ENCODE results near the gene MOGAT2. TPM values are rescaled to one million over a fixed set of nuclear protein-coding genes. Genes with fewer than 3 reads are reported as not detected.

Gene MOGAT2
- total and polyA plus RNA-seq, 2 donors, result 0.14 to 0.27 TPM

- no peaks in the 10 kb centered on the region for H3K9me3 ChIP-seq (ENCODE audit: control insufficient read depth in 2 of 2, insufficient read depth in 1 of 2, low read length in 1 of 2)
- 94% methylated on average over 2 of the region's 2 CpGs for WGBS
- H3K27ac ChIP-seq (ENCODE audit: low read depth in 1 of 2, low read length in 1 of 2), result no peak overlapping the region
- H3K36me3 ChIP-seq (ENCODE audit: control insufficient read depth in 2 of 2, insufficient read depth in 2 of 2, low read length in 1 of 2), result no peaks in the 10 kb centered on the region
- H3K27me3 ChIP-seq (ENCODE audit: control insufficient read depth in 2 of 2, insufficient read depth in 1 of 2, low read length in 1 of 2), result peaks cover under 1 to 7% of the 10 kb centered on the region in 2 donors
- H3K4me1 ChIP-seq (ENCODE audit: control insufficient read depth in 2 of 2, insufficient read depth in 2 of 2, low read length in 2 of 2), result peaks cover 0 to 2% of the 10 kb centered on the region in 2 donors
- H3K4me3 ChIP-seq (ENCODE audit: low read length in 2 of 2), result no peak overlapping the region
- no peak for DNase-seq (ENCODE audit: low read depth in 6 of 9, low spot score in 9 of 9)
Observed at GRCh38 chr11:75762885-75763284, 45.2 kb downstream of the MOGAT2 start.

- no peaks in the 10 kb centered on the region for H3K9me3 ChIP-seq (ENCODE audit: control insufficient read depth in 2 of 2, insufficient read depth in 1 of 2, low read length in 1 of 2)
- no peaks in the 10 kb centered on the region for H3K36me3 ChIP-seq (ENCODE audit: control insufficient read depth in 2 of 2, insufficient read depth in 2 of 2, low read length in 1 of 2)
- H3K27ac ChIP-seq (ENCODE audit: low read depth in 1 of 2, low read length in 1 of 2), result no peak overlapping the region
- WGBS, result 91% methylated on average over 3 of the region's 3 CpGs
- H3K4me3 ChIP-seq (ENCODE audit: low read length in 2 of 2), result no peak overlapping the region
- H3K27me3 ChIP-seq (ENCODE audit: control insufficient read depth in 2 of 2, insufficient read depth in 1 of 2, low read length in 1 of 2), result peaks cover 11 to 16% of the 10 kb centered on the region in 2 donors
- DNase-seq (ENCODE audit: low read depth in 6 of 9, low spot score in 9 of 9), result no peak
- H3K4me1 ChIP-seq (ENCODE audit: control insufficient read depth in 2 of 2, insufficient read depth in 2 of 2, low read length in 2 of 2), result peaks cover 6 to 11% of the 10 kb centered on the region in 2 donors
Observed at GRCh38 chr11:75763846-75764245, 46.2 kb downstream of the MOGAT2 start.

- H3K4me3 ChIP-seq (ENCODE audit: low read length in 2 of 2), result no peak overlapping the region
- over 99% methylated on average over 3 of the region's 3 CpGs for WGBS
- H3K27ac ChIP-seq (ENCODE audit: low read depth in 1 of 2, low read length in 1 of 2), result no peak overlapping the region
- peaks cover 8 to 17% of the 10 kb centered on the region in 2 donors for H3K4me1 ChIP-seq (ENCODE audit: control insufficient read depth in 2 of 2, insufficient read depth in 2 of 2, low read length in 2 of 2)
- H3K27me3 ChIP-seq (ENCODE audit: control insufficient read depth in 2 of 2, insufficient read depth in 1 of 2, low read length in 1 of 2), result peaks cover 20 to 29% of the 10 kb centered on the region in 2 donors
- H3K9me3 ChIP-seq (ENCODE audit: control insufficient read depth in 2 of 2, insufficient read depth in 1 of 2, low read length in 1 of 2), result no peaks in the 10 kb centered on the region
- DNase-seq (ENCODE audit: low read depth in 6 of 9, low spot score in 9 of 9), result no peak
- H3K36me3 ChIP-seq (ENCODE audit: control insufficient read depth in 2 of 2, insufficient read depth in 2 of 2, low read length in 1 of 2), result no peaks in the 10 kb centered on the region
Observed at GRCh38 chr11:75765116-75765515, 47.5 kb downstream of the MOGAT2 start.

GRCh38 chr11:75766443-75767227, 49.0 kb downstream of the MOGAT2 start:
- Histone ChIP-seq H3K9me3 (ENCODE audit: control insufficient read depth in 2 of 2, insufficient read depth in 1 of 2, low read length in 1 of 2) (no peaks in the 10 kb centered on the region), H3K27me3 (ENCODE audit: control insufficient read depth in 2 of 2, insufficient read depth in 1 of 2, low read length in 1 of 2) (peaks cover 31 to 41% of the 10 kb centered on the region in 2 donors), H3K36me3 (ENCODE audit: control insufficient read depth in 2 of 2, insufficient read depth in 2 of 2, low read length in 1 of 2) (no peaks in the 10 kb centered on the region), H3K27ac (ENCODE audit: low read depth in 1 of 2, low read length in 1 of 2) (no peak overlapping the region), H3K4me3 (ENCODE audit: low read length in 2 of 2) (no peak overlapping the region), H3K4me1 (ENCODE audit: control insufficient read depth in 2 of 2, insufficient read depth in 2 of 2, low read length in 2 of 2) (peaks cover 8 to 17% of the 10 kb centered on the region in 2 donors)
- no peak for DNase-seq (ENCODE audit: low read depth in 6 of 9, low spot score in 9 of 9)
- 91% methylated on average over 4 of the region's 4 CpGs for WGBS

- peaks cover 8 to 17% of the 10 kb centered on the region in 2 donors for H3K4me1 ChIP-seq (ENCODE audit: control insufficient read depth in 2 of 2, insufficient read depth in 2 of 2, low read length in 2 of 2)
- H3K27ac ChIP-seq (ENCODE audit: low read depth in 1 of 2, low read length in 1 of 2), result no peak overlapping the region
- DNase-seq (ENCODE audit: low read depth in 6 of 9, low spot score in 9 of 9), result no peak
- peaks cover 31 to 41% of the 10 kb centered on the region in 2 donors for H3K27me3 ChIP-seq (ENCODE audit: control insufficient read depth in 2 of 2, insufficient read depth in 1 of 2, low read length in 1 of 2)
- no peak overlapping the region for H3K4me3 ChIP-seq (ENCODE audit: low read length in 2 of 2)
- WGBS, result 98% methylated on average over 6 of the region's 6 CpGs
- no peaks in the 10 kb centered on the region for H3K9me3 ChIP-seq (ENCODE audit: control insufficient read depth in 2 of 2, insufficient read depth in 1 of 2, low read length in 1 of 2)
- H3K36me3 ChIP-seq (ENCODE audit: control insufficient read depth in 2 of 2, insufficient read depth in 2 of 2, low read length in 1 of 2), result no peaks in the 10 kb centered on the region
Observed at GRCh38 chr11:75767228-75767572, 49.6 kb downstream of the MOGAT2 start.

- Histone ChIP-seq H3K4me1 (ENCODE audit: control insufficient read depth in 2 of 2, insufficient read depth in 2 of 2, low read length in 2 of 2) (peaks cover 8 to 17% of the 10 kb centered on the region in 2 donors), H3K27ac (ENCODE audit: low read depth in 1 of 2, low read length in 1 of 2) (no peak overlapping the region), H3K9me3 (ENCODE audit: control insufficient read depth in 2 of 2, insufficient read depth in 1 of 2, low read length in 1 of 2) (no peaks in the 10 kb centered on the region), H3K27me3 (ENCODE audit: control insufficient read depth in 2 of 2, insufficient read depth in 1 of 2, low read length in 1 of 2) (peaks cover 31 to 41% of the 10 kb centered on the region in 2 donors), H3K4me3 (ENCODE audit: low read length in 2 of 2) (no peak overlapping the region), H3K36me3 (ENCODE audit: control insufficient read depth in 2 of 2, insufficient read depth in 2 of 2, low read length in 1 of 2) (no peaks in the 10 kb centered on the region)
- WGBS, result 37% methylated on average over 1 of the region's 1 CpG
- DNase-seq (ENCODE audit: low read depth in 6 of 9, low spot score in 9 of 9), result no peak
Observed at GRCh38 chr11:75767793-75768111, 50.1 kb downstream of the MOGAT2 start.

- H3K36me3 ChIP-seq (ENCODE audit: control insufficient read depth in 2 of 2, insufficient read depth in 2 of 2, low read length in 1 of 2), result no peaks in the 10 kb centered on the region
- peak; percentile 41 to 88 (median 68) for DNase-seq (ENCODE audit: low read depth in 6 of 9, low spot score in 9 of 9)
- peaks cover 8 to 17% of the 10 kb centered on the region in 2 donors for H3K4me1 ChIP-seq (ENCODE audit: control insufficient read depth in 2 of 2, insufficient read depth in 2 of 2, low read length in 2 of 2)
- peak within 1 kb of the TSS in 1 of 2 donors; percentile 3 for H3K27ac ChIP-seq (ENCODE audit: low read depth in 1 of 2, low read length in 1 of 2)
- no peaks in the 10 kb centered on the region for H3K9me3 ChIP-seq (ENCODE audit: control insufficient read depth in 2 of 2, insufficient read depth in 1 of 2, low read length in 1 of 2)
- WGBS, result 3% methylated on average over 66 of the region's 66 CpGs
- peak within 1 kb of the TSS; percentile 32 to 58 for H3K4me3 ChIP-seq (ENCODE audit: low read length in 2 of 2)
- H3K27me3 ChIP-seq (ENCODE audit: control insufficient read depth in 2 of 2, insufficient read depth in 1 of 2, low read length in 1 of 2), result peaks cover 31 to 41% of the 10 kb centered on the region in 2 donors
Observed at GRCh38 chr11:75768112-75768908, 50.7 kb downstream of the MOGAT2 start, which contains the start of gene DGAT2. Gene DGAT2, plus strand, starts transcription at chr11:75768778. Its CDS starts 214 bp downstream, at chr11:75768992.

- H3K9me3 ChIP-seq (ENCODE audit: control insufficient read depth in 2 of 2, insufficient read depth in 1 of 2, low read length in 1 of 2), result no peaks in the 10 kb centered on the region
- 23% methylated on average over 46 of the region's 46 CpGs for WGBS
- DNase-seq (ENCODE audit: low read depth in 6 of 9, low spot score in 9 of 9), result peak in 1 of 9 donors; percentile 18
- H3K27me3 ChIP-seq (ENCODE audit: control insufficient read depth in 2 of 2, insufficient read depth in 1 of 2, low read length in 1 of 2), result peaks cover 31 to 41% of the 10 kb centered on the region in 2 donors
- peak overlapping the region; percentile 32 to 58 for H3K4me3 ChIP-seq (ENCODE audit: low read length in 2 of 2)
- no peaks in the 10 kb centered on the region for H3K36me3 ChIP-seq (ENCODE audit: control insufficient read depth in 2 of 2, insufficient read depth in 2 of 2, low read length in 1 of 2)
- H3K4me1 ChIP-seq (ENCODE audit: control insufficient read depth in 2 of 2, insufficient read depth in 2 of 2, low read length in 2 of 2), result peaks cover 8 to 17% of the 10 kb centered on the region in 2 donors
- no peak overlapping the region for H3K27ac ChIP-seq (ENCODE audit: low read depth in 1 of 2, low read length in 1 of 2)
Observed at GRCh38 chr11:75768909-75769771, 51.5 kb downstream of the MOGAT2 start.
